Hepatocyte (in vitro differentiated cells): ENCODE data around the gene ZNF470. TPM values are rescaled to one million over a fixed set of nuclear protein-coding genes. Genes with fewer than 3 reads are reported as not detected.

Source experiments
- DNase-seq: peaks from one replicate; pipeline ENCODE4 v3.0.0-alpha.2; 2016; ENCODE audit warnings: low spot score
- H2AFZ ChIP-seq: fragments of 200-600 bp; sonication (generic); 2 replicates; pipeline ENCODE4 v1.6.0; 2016; ENCODE audit warnings: antibody characterized with exemption, mild to moderate bottlenecking
- H3K27ac ChIP-seq: fragments of 200-600 bp; sonication (generic); 2 replicates; pipeline ENCODE4 v1.5.1; 2016; ENCODE audit warnings: mild to moderate bottlenecking
- H3K27me3 ChIP-seq: fragments of 200-600 bp; sonication (generic); 2 replicates; pipeline ENCODE4 v1.6.1; 2016
- H3K36me3 ChIP-seq: fragments of 200-600 bp; sonication (generic); replicated peaks from 2 replicates; pipeline ENCODE4 v1.5.1; 2016; ENCODE audit warnings: low read depth; ENCODE audit not compliant: insufficient read depth
- H3K4me1 ChIP-seq: fragments of 200-600 bp; sonication (generic); 2 replicates; pipeline ENCODE4 v1.5.1; 2016; ENCODE audit warnings: mild to moderate bottlenecking, moderate library complexity; ENCODE audit not compliant: insufficient read depth
- H3K4me2 ChIP-seq: fragments of 200-600 bp; sonication (generic); 2 replicates; pipeline ENCODE4 v1.6.0; 2016
- H3K4me3 ChIP-seq: fragments of 200-600 bp; sonication (generic); 2 replicates; pipeline ENCODE4 v1.5.1; 2016; ENCODE audit warnings: mild to moderate bottlenecking
- H3K79me2 ChIP-seq: fragments of 200-600 bp; sonication (generic); 2 replicates; pipeline ENCODE4 v1.6.0; 2017; ENCODE audit warnings: mild to moderate bottlenecking
- H3K9me2 ChIP-seq: fragments of 200-600 bp; sonication (generic); replicated peaks from 2 replicates; pipeline ENCODE4 v1.6.0; 2017; ENCODE audit warnings: mild to moderate bottlenecking; ENCODE audit not compliant: insufficient read depth
- H3K9me3 ChIP-seq: fragments of 200-600 bp; sonication (generic); 2 replicates; pipeline ENCODE4 v1.5.1; 2016; ENCODE audit warnings: low read depth, mild to moderate bottlenecking
- H4K20me1 ChIP-seq: fragments of 200-600 bp; sonication (generic); 2 replicates; pipeline ENCODE4 v1.6.0; 2016; ENCODE audit warnings: mild to moderate bottlenecking; ENCODE audit not compliant: insufficient read depth, poor library complexity, severe bottlenecking
- EZH2 ChIP-seq: fragments of 200-600 bp; sonication (generic); IDR thresholded peaks from 2 replicates; pipeline ENCODE4 v1.6.1; 2016; ENCODE audit warnings: antibody characterized with exemption, mild to moderate bottlenecking, borderline replicate concordance
- EZH2phosphoT487 ChIP-seq: fragments of 200-600 bp; sonication (generic); IDR thresholded peaks from one replicate; pipeline ENCODE4 v1.6.1; 2018; ENCODE audit warnings: antibody characterized with exemption, mild to moderate bottlenecking, low read depth, moderate library complexity; ENCODE audit not compliant: unreplicated experiment, severe bottlenecking
- WGBS: methylation state at CpG from one replicate; pipeline ENCODE4 v1.1.6; 2016; ENCODE audit warnings: low lambda C conversion rate; ENCODE audit errors: missing lambda C conversion rate; 5-methylcytosine and 5-hydroxymethylcytosine counted together
- polyA plus RNA-seq: library from polyadenylated mRNA; unstranded; fragments of >200 nt; fragmentation: Nextera tagmentation; extraction: Ambion mirVana; gene quantifications from 2 replicates; pipeline ENCODE4 v1.2.1, GENCODE V29; 2016
- total RNA-seq: library from RNA; depleted of rRNA; stranded (reverse); fragments of >200 nt; gene quantifications from 2 replicates; pipeline ENCODE4 v1.2.3, GENCODE V29; 2014
- TF ChIP-seq, protein P1 (sequence below): fragments of 200-600 bp; sonication (generic); IDR thresholded peaks from 2 replicates; pipeline ENCODE4 v1.5.1; 2016; ENCODE audit warnings: antibody characterized with exemption, mild to moderate bottlenecking; ENCODE audit not compliant: poor library complexity

ZNF470 gene
- total and polyA plus RNA-seq, 2 experiments from 2014 or later = 1.7 to 4.9 TPM

GRCh38 chr19:56619121-56619520, 51.9 kb downstream of the ZNF470 start:
- Histone ChIP-seq H3K4me2 (no peak overlapping the region), H4K20me1 (no peaks in the 10 kb centered on the region), H3K36me3 (peaks cover 15% of the 10 kb centered on the region), H3K27me3 (no peaks in the 10 kb centered on the region), H2AFZ (no peak overlapping the region), H3K4me1 (no peaks in the 10 kb centered on the region), H3K9me2 (no peaks in the 10 kb centered on the region), H3K27ac (no peak overlapping the region), H3K9me3 (peaks cover 4% of the 10 kb centered on the region), H3K79me2 (peaks cover 9% of the 10 kb centered on the region), H3K4me3 (no peak overlapping the region)
- TF ChIP-seq, protein P1, sequence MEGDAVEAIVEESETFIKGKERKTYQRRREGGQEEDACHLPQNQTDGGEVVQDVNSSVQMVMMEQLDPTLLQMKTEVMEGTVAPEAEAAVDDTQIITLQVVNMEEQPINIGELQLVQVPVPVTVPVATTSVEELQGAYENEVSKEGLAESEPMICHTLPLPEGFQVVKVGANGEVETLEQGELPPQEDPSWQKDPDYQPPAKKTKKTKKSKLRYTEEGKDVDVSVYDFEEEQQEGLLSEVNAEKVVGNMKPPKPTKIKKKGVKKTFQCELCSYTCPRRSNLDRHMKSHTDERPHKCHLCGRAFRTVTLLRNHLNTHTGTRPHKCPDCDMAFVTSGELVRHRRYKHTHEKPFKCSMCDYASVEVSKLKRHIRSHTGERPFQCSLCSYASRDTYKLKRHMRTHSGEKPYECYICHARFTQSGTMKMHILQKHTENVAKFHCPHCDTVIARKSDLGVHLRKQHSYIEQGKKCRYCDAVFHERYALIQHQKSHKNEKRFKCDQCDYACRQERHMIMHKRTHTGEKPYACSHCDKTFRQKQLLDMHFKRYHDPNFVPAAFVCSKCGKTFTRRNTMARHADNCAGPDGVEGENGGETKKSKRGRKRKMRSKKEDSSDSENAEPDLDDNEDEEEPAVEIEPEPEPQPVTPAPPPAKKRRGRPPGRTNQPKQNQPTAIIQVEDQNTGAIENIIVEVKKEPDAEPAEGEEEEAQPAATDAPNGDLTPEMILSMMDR = no peak
- TF ChIP-seq EZH2phosphoT487 (no peak), EZH2 (no peak)
- 93% methylated on average over 8 of the region's 8 CpGs for WGBS
- no peak for DNase-seq

DNA sequence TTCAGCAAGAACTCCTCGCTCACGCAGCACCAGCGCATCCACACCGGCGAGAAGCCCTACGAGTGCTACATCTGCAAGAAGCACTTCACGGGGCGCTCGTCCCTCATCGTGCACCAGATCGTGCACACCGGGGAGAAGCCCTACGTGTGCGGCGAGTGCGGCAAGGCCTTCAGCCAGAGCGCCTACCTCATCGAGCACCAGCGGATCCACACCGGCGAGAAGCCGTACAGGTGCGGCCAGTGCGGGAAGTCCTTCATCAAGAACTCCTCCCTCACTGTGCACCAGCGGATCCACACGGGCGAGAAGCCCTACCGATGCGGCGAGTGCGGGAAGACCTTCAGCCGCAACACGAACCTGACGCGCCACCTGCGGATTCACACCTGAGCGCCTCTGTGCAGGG, 55.1 kb downstream of the ZNF470 start:
- Histone ChIP-seq H3K36me3 (peaks cover 3% of the 10 kb centered on the region), H2AFZ (no peak overlapping the region)
- WGBS = 99% methylated on average over 30 of the region's 37 CpGs

GRCh38 chr19:56623006-56623405, 55.7 kb downstream of the ZNF470 start:
- WGBS = 98% methylated on average over 9 of the region's 9 CpGs
- Histone ChIP-seq H3K9me3 (no peaks in the 10 kb centered on the region), H3K27ac (no peak overlapping the region), H3K9me2 (no peaks in the 10 kb centered on the region), H3K27me3 (no peaks in the 10 kb centered on the region), H2AFZ (no peak overlapping the region), H3K4me1 (no peaks in the 10 kb centered on the region), H4K20me1 (no peaks in the 10 kb centered on the region), H3K36me3 (peaks cover 3% of the 10 kb centered on the region), H3K4me3 (no peak overlapping the region), H3K4me2 (no peak overlapping the region), H3K79me2 (no peaks in the 10 kb centered on the region)
- no peak for TF ChIP-seq EZH2
- TF ChIP-seq, protein P1 = no peak
- no peak for DNase-seq

More for the DNA sequence above, 55.1 kb downstream of the ZNF470 start:
- TF ChIP-seq EZH2phosphoT487 = no peak
- TF ChIP-seq, protein P1 = no peak
- TF ChIP-seq EZH2 = no peak
- H3K27me3 ChIP-seq = no peaks in the 10 kb centered on the region
- no peaks in the 10 kb centered on the region for H3K9me2 ChIP-seq
- H4K20me1 ChIP-seq = no peaks in the 10 kb centered on the region
- no peak overlapping the region for H3K27ac ChIP-seq
- H3K9me3 ChIP-seq = no peaks in the 10 kb centered on the region
- no peaks in the 10 kb centered on the region for H3K4me1 ChIP-seq
- H3K79me2 ChIP-seq = no peaks in the 10 kb centered on the region
- no peak for DNase-seq
- no peak overlapping the region for H3K4me3 ChIP-seq
- no peak overlapping the region for H3K4me2 ChIP-seq

DNA sequence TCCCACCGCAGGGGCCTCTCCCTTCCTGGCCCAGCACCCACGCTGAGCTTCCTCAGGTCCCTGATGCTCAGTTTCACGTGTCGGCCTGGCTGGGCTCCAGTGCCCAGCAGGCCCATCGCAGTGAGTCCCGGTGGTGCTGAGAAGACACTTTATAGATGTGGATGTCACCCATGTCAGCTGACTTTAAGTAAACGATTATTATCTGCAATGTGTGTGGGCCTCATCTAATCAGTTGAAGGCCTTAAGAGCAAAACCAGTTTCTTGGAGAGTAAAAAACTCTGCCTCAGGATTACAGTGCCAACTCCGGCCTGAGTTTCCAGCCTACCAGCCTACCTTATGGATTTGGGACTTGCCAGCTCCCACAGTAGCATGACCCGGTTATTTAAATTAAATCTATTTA, 58.4 kb downstream of the ZNF470 start:
- H3K27me3 ChIP-seq = no peaks in the 10 kb centered on the region
- H3K9me3 ChIP-seq = peaks cover 2% of the 10 kb centered on the region
- H3K4me3 ChIP-seq = no peak overlapping the region
- H3K4me2 ChIP-seq = no peak overlapping the region
- H3K9me2 ChIP-seq = no peaks in the 10 kb centered on the region
- WGBS = 96% methylated on average over 9 of the region's 9 CpGs
- no peak overlapping the region for H2AFZ ChIP-seq
- TF ChIP-seq, protein P1 = no peak
- TF ChIP-seq EZH2 = no peak
- TF ChIP-seq EZH2phosphoT487 = no peak
- peaks cover 3% of the 10 kb centered on the region for H3K36me3 ChIP-seq
- H3K27ac ChIP-seq = no peak overlapping the region
- no peaks in the 10 kb centered on the region for H3K4me1 ChIP-seq
- no peaks in the 10 kb centered on the region for H3K79me2 ChIP-seq
- H4K20me1 ChIP-seq = no peaks in the 10 kb centered on the region
- DNase-seq = no peak
